WTC11 (cell line): ENCODE measurements around the gene EEFSEC. TPM values are rescaled to one million over a fixed set of nuclear protein-coding genes. Genes with fewer than 3 reads are reported as not detected.

ENCODE experiments used
- ATAC-seq: fragments of 200-7000 bp; cut with Tn5 transposase; 2 replicates; pipeline ENCODE4 v1.10.0; 2021; ENCODE audit warnings: mild to moderate bottlenecking, moderate library complexity
- CTCF ChIA-PET: fragments of 300-600 bp; sonication (Branson Sonifier 250); formaldehyde crosslinking; loops from one replicate; lab custom pipeline; 2021; ENCODE audit warnings: antibody characterized with exemption; lab: Charles Lee
- POLR2A ChIA-PET: fragments of 350-600 bp; sonication (Branson Sonifier 250); formaldehyde crosslinking; loops from one replicate; lab custom pipeline; 2021; ENCODE audit warnings: antibody characterized with exemption; lab: Charles Lee
- DNase-seq: peaks from one replicate; pipeline ENCODE4 v3.0.0; 2021; ENCODE audit warnings: low spot score
- H3K27ac Mint-ChIP-seq: 2 replicates; pipeline ENCODE4 v1.8.0; 2021; ENCODE audit warnings: mixed read lengths
- H3K27me3 Mint-ChIP-seq: 2 replicates; pipeline ENCODE4 v1.8.0; 2021; ENCODE audit warnings: low read depth, mild to moderate bottlenecking, moderate library complexity, mixed read lengths
- H3K36me3 Mint-ChIP-seq: 2 replicates; pipeline ENCODE4 v1.8.0; 2021; ENCODE audit warnings: mixed read lengths
- H3K4me1 Mint-ChIP-seq: 2 replicates; pipeline ENCODE4 v1.8.0; 2022; ENCODE audit warnings: mixed read lengths
- H3K4me3 Mint-ChIP-seq: 2 replicates; pipeline ENCODE4 v1.8.0; 2021; ENCODE audit warnings: mild to moderate bottlenecking, moderate library complexity, mixed read lengths
- H3K9me3 Mint-ChIP-seq: 2 replicates; pipeline ENCODE4 v1.8.0; 2021; ENCODE audit warnings: mixed read lengths
- ARID4B ChIP-seq: sonication (generic); formaldehyde crosslinking; IDR thresholded peaks from 2 replicates; pipeline ENCODE4 v1.8.0; 2023; ENCODE audit warnings: missing genetic modification reagents, mild to moderate bottlenecking, borderline replicate concordance
- ATF1 ChIP-seq: sonication (generic); formaldehyde crosslinking; IDR thresholded peaks from 2 replicates; pipeline ENCODE4 v1.8.1; 2023; ENCODE audit warnings: mild to moderate bottlenecking, moderate library complexity, missing genetic modification reagents
- ATF2 ChIP-seq: sonication (generic); formaldehyde crosslinking; IDR thresholded peaks from 2 replicates; pipeline ENCODE4 v1.8.1; 2022; ENCODE audit warnings: low read depth, missing genetic modification reagents, borderline replicate concordance
- CDX4 ChIP-seq: fragments of 250-450 bp; sonication (Bioruptor Pico); IDR thresholded peaks from 2 replicates; pipeline ENCODE4 v1.9.0; 2021; ENCODE audit warnings: moderate library complexity, mild to moderate bottlenecking, inconsistent platforms, borderline replicate concordance
- CREB1 ChIP-seq: sonication (generic); formaldehyde crosslinking; IDR thresholded peaks from 2 replicates; pipeline ENCODE4 v1.8.0; 2023; ENCODE audit warnings: mild to moderate bottlenecking, missing genetic modification reagents
- E2F5 ChIP-seq: sonication (generic); formaldehyde crosslinking; IDR thresholded peaks from 2 replicates; pipeline ENCODE4 v1.8.1; 2022; ENCODE audit warnings: mild to moderate bottlenecking, moderate library complexity, missing genetic modification reagents
- FOXJ3 ChIP-seq: sonication (generic); formaldehyde crosslinking; IDR thresholded peaks from 2 replicates; pipeline ENCODE4 v1.9.0; 2021; ENCODE audit warnings: missing genetic modification reagents, mild to moderate bottlenecking, borderline replicate concordance
- GABPB1 ChIP-seq: sonication (generic); formaldehyde crosslinking; IDR thresholded peaks from 2 replicates; pipeline ENCODE4 v1.8.1; 2023; ENCODE audit warnings: mild to moderate bottlenecking, missing genetic modification reagents
- GRHL2 ChIP-seq: fragments of 250-450 bp; sonication (Bioruptor Pico); IDR thresholded peaks from 2 replicates; pipeline ENCODE4 v1.8.0; 2022; ENCODE audit warnings: mild to moderate bottlenecking, moderate library complexity; ENCODE audit not compliant: insufficient replicate concordance, severe bottlenecking
- HMGA2 ChIP-seq: fragments of 250-450 bp; sonication (Bioruptor Pico); IDR thresholded peaks from 2 replicates; pipeline ENCODE4 v1.4.0; 2021; ENCODE audit warnings: mild to moderate bottlenecking, moderate library complexity
- IRF1 ChIP-seq: sonication (generic); formaldehyde crosslinking; IDR thresholded peaks from 2 replicates; pipeline ENCODE4 v1.8.0; 2023; ENCODE audit warnings: missing genetic modification reagents
- MYBL2 ChIP-seq: sonication (generic); formaldehyde crosslinking; IDR thresholded peaks from 2 replicates; pipeline ENCODE4 v1.8.1; 2023; ENCODE audit warnings: mild to moderate bottlenecking, moderate library complexity, missing genetic modification reagents
- NFATC4 ChIP-seq: fragments of 250-450 bp; sonication (Bioruptor Pico); IDR thresholded peaks from 2 replicates; pipeline ENCODE4 v1.9.0; 2021; ENCODE audit warnings: mild to moderate bottlenecking
- NFYB ChIP-seq: sonication (generic); formaldehyde crosslinking; conservative IDR thresholded peaks from 2 replicates; pipeline ENCODE4 v1.8.0; 2022; ENCODE audit warnings: low read depth, missing genetic modification reagents
- OVOL2 ChIP-seq: fragments of 250-450 bp; sonication (Bioruptor Pico); IDR thresholded peaks from 2 replicates; pipeline ENCODE4 v1.9.0; 2021; ENCODE audit warnings: mild to moderate bottlenecking, borderline replicate concordance
- PREB ChIP-seq: sonication (generic); formaldehyde crosslinking; IDR thresholded peaks from 2 replicates; pipeline ENCODE4 v1.8.1; 2022; ENCODE audit warnings: mild to moderate bottlenecking, missing genetic modification reagents, moderate library complexity, borderline replicate concordance
- SOX15 ChIP-seq: fragments of 250-450 bp; sonication (Bioruptor Pico); IDR thresholded peaks from 2 replicates; pipeline ENCODE4 v1.9.0; 2021; ENCODE audit warnings: mild to moderate bottlenecking
- SP1 ChIP-seq: sonication (generic); formaldehyde crosslinking; conservative IDR thresholded peaks from 2 replicates; pipeline ENCODE4 v1.8.1; 2022; ENCODE audit warnings: missing genetic modification reagents
- TP53 ChIP-seq: sonication (generic); formaldehyde crosslinking; IDR thresholded peaks from 2 replicates; pipeline ENCODE4 v1.8.1; 2023; ENCODE audit warnings: mild to moderate bottlenecking, missing genetic modification reagents
- ZNF281 ChIP-seq: sonication (generic); formaldehyde crosslinking; IDR thresholded peaks from 2 replicates; pipeline ENCODE4 v1.8.0; 2023; ENCODE audit warnings: mild to moderate bottlenecking, missing genetic modification reagents
- ZNF671 ChIP-seq: fragments of 250-450 bp; sonication (Bioruptor Pico); IDR thresholded peaks from 2 replicates; pipeline ENCODE4 v1.8.0; 2021; ENCODE audit warnings: mild to moderate bottlenecking
- total RNA-seq: library from RNA; stranded (reverse); gene quantifications from 3 replicates; pipeline ENCODE4 v1.2.3, GENCODE V29; 2021

The EEFSEC gene
- total RNA-seq, 1 experiment from 2014 or later: 13.7 TPM

GRCh38 chr3:128252083-128252482 lies 98.8 kb downstream of the EEFSEC start (continued):
- no peak for TF ChIP-seq PREB (CRISPR knock-in tag)
- no peak for TF ChIP-seq NFYB (CRISPR knock-in tag)
- no peak for TF ChIP-seq GABPB1 (CRISPR knock-in tag)
- no peak for TF ChIP-seq GRHL2
- TF ChIP-seq ARID4B (CRISPR knock-in tag): no peak
- TF ChIP-seq SOX15 (CRISPR knock-in tag): no peak
- TF ChIP-seq ZNF671 (CRISPR knock-in tag): no peak
- TF ChIP-seq TP53: no peak
- TF ChIP-seq, all 79 proteins: peak for 0

- POLR2A ChIA-PET: interaction anchor here (0.6 kb wide), 2 partner anchors 100 to 901 kb away, joined by 3 to 4 read pairs; no protein-coding TSS in a partner anchor
- ATAC-seq: no peak
- CTCF ChIA-PET: interaction anchor here (0.6 to 2.5 kb wide), 3 partner anchors 21 to 120 kb away, joined by 3 to 13 read pairs (median 3); no protein-coding TSS in a partner anchor
- Mint-ChIP-seq H3K27ac (no peak overlapping the region), H3K4me1 (peaks cover 17% of the 10 kb centered on the region), H3K9me3 (peaks cover 7% of the 10 kb centered on the region; the same call in 1 of the 2 replicates), H3K27me3 (no peaks in the 10 kb centered on the region; the same call in 1 of the 2 replicates), H3K36me3 (no peaks in the 10 kb centered on the region), H3K4me3 (no peak overlapping the region)
- DNase-seq: no peak
- no peak for TF ChIP-seq CDX4 (CRISPR knock-in tag)
- TF ChIP-seq SP1 (CRISPR knock-in tag): no peak
- no peak for TF ChIP-seq ATF1 (CRISPR knock-in tag)
- no peak for TF ChIP-seq ATF2 (CRISPR knock-in tag)
- no peak for TF ChIP-seq OVOL2 (CRISPR knock-in tag)
- no peak for TF ChIP-seq CREB1 (CRISPR knock-in tag)
- no peak for TF ChIP-seq NFATC4 (CRISPR knock-in tag)
- TF ChIP-seq HMGA2 (CRISPR knock-in tag): no peak
- no peak for TF ChIP-seq ZNF281 (CRISPR knock-in tag)
- no peak for TF ChIP-seq FOXJ3 (CRISPR knock-in tag)
- TF ChIP-seq IRF1: no peak
- TF ChIP-seq MYBL2 (CRISPR knock-in tag): no peak
- no peak for TF ChIP-seq E2F5 (CRISPR knock-in tag)
Measured at GRCh38 chr3:128253150-128253549, 99.9 kb downstream of the EEFSEC start.
